ENCODE results near the gene E2F3.

GRCh38 chr6:20448828-20449227 is 47.1 kb downstream of the E2F3 start:
- TF ChIP-seq CTCF (IDR thresholded peaks at IDR 0.05) (no peak), POLR2A (IDR thresholded peaks at IDR 0.05) (no peak)
